Measurements from ENCODE around the gene MS4A6A. TPM values are rescaled to one million over a fixed set of nuclear protein-coding genes. Genes with fewer than 3 reads are reported as not detected.
"Not testable (repeated sequence)": the region's sequence is repeated elsewhere in the genome, so short reads cannot be mapped to it uniquely, and the experiment has no call there.

Gene MS4A6A
- polyA plus RNA-seq, result 10 to 100 TPM in 2 of 3 donors, 1 to 10 TPM in 1; 4.6 to 54.4 (median 34.2) TPM

- no peak for DNase-seq
- H3K4me3 Mint-ChIP-seq, result no peak within 1 kb of the TSS
- no peaks in the 10 kb centered on the region for H3K36me3 Mint-ChIP-seq
- H3K27ac Mint-ChIP-seq, result no peak within 1 kb of the TSS
- peaks cover 0 to 8% (median 3%) of the 10 kb centered on the region in 3 donors for H3K27me3 Mint-ChIP-seq (ENCODE audit: low read depth in 3 of 3)
- no peaks in the 10 kb centered on the region for H3K4me1 Mint-ChIP-seq
- peaks cover 0 to 2% (median 0%) of the 10 kb centered on the region in 6 donors for H3K9me3 Mint-ChIP-seq
Measured at GRCh38 chr11:60182541-60183330, at the start of gene MS4A6A. Gene MS4A6A (minus strand): TSS chr11:60183083. CDS start chr11:60181727, 1,356 bp downstream.

GRCh38 chr11:60230681-60231080, 47.8 kb upstream of the MS4A6A start:
- no peak overlapping the region for H3K27ac Mint-ChIP-seq
- H3K4me3 Mint-ChIP-seq, result no peak overlapping the region
- no peaks in the 10 kb centered on the region for H3K4me1 Mint-ChIP-seq
- DNase-seq, result no peak
- H3K36me3 Mint-ChIP-seq, result no peaks in the 10 kb centered on the region
- no peaks in the 10 kb centered on the region for H3K9me3 Mint-ChIP-seq
- peaks cover 0 to 3% (median 3%) of the 10 kb centered on the region in 3 donors for H3K27me3 Mint-ChIP-seq (ENCODE audit: low read depth in 3 of 3)

- H3K27ac Mint-ChIP-seq, result no peak overlapping the region
- H3K4me3 Mint-ChIP-seq, result no peak overlapping the region
- H3K4me1 Mint-ChIP-seq, result no peaks in the 10 kb centered on the region
- no peaks in the 10 kb centered on the region for H3K9me3 Mint-ChIP-seq
- peaks cover 2 to 6% (median 2%) of the 10 kb centered on the region in 3 donors for H3K27me3 Mint-ChIP-seq (ENCODE audit: low read depth in 3 of 3)
- no peak for DNase-seq
- no peaks in the 10 kb centered on the region for H3K36me3 Mint-ChIP-seq
Measured at GRCh38 chr11:60222141-60222540, 39.3 kb upstream of the MS4A6A start.

- no peak for DNase-seq
- no peaks in the 10 kb centered on the region for H3K9me3 Mint-ChIP-seq
- H3K4me3 Mint-ChIP-seq, result no peak overlapping the region
- H3K4me1 Mint-ChIP-seq, result no peaks in the 10 kb centered on the region
- H3K27ac Mint-ChIP-seq, result no peak overlapping the region
- H3K36me3 Mint-ChIP-seq, result no peaks in the 10 kb centered on the region
- H3K27me3 Mint-ChIP-seq (ENCODE audit: low read depth in 3 of 3), result peaks cover 2 to 6% (median 2%) of the 10 kb centered on the region in 3 donors
Measured at GRCh38 chr11:60221692-60222091, 38.8 kb upstream of the MS4A6A start.

- H3K9me3 Mint-ChIP-seq, result no peaks in the 10 kb centered on the region
- H3K4me1 Mint-ChIP-seq, result no peaks in the 10 kb centered on the region
- no peak overlapping the region for H3K27ac Mint-ChIP-seq
Measured at GRCh38 chr11:60221181-60221580, 38.3 kb upstream of the MS4A6A start.

GRCh38 chr11:60214386-60214785, 31.5 kb upstream of the MS4A6A start:
- H3K9me3 Mint-ChIP-seq, result peaks cover 0 to 6% (median 0%) of the 10 kb centered on the region in 6 donors
- H3K27me3 Mint-ChIP-seq (ENCODE audit: low read depth in 3 of 3), result peaks cover 2 to 11% (median 5%) of the 10 kb centered on the region in 3 donors
- no peak overlapping the region for H3K27ac Mint-ChIP-seq
- no peak overlapping the region for H3K4me3 Mint-ChIP-seq
- no peak for DNase-seq
- no peaks in the 10 kb centered on the region for H3K4me1 Mint-ChIP-seq
- no peaks in the 10 kb centered on the region for H3K36me3 Mint-ChIP-seq

More at GRCh38 chr11:60221181-60221580, 38.3 kb upstream of the MS4A6A start:
- DNase-seq, result no peak
- peaks cover 2 to 6% (median 2%) of the 10 kb centered on the region in 3 donors for H3K27me3 Mint-ChIP-seq (ENCODE audit: low read depth in 3 of 3)
- no peak overlapping the region for H3K4me3 Mint-ChIP-seq
- no peaks in the 10 kb centered on the region for H3K36me3 Mint-ChIP-seq

- Mint-ChIP-seq H3K36me3 (no peaks in the 10 kb centered on the region), H3K9me3 (peaks cover 0 to 9% (median 0%) of the 10 kb centered on the region in 6 donors), H3K4me1 (no peaks in the 10 kb centered on the region), H3K27me3 (ENCODE audit: low read depth in 3 of 3) (peaks cover 3 to 12% (median 4%) of the 10 kb centered on the region in 3 donors), H3K27ac (no peak overlapping the region), H3K4me3 (no peak overlapping the region)
- no peak for DNase-seq
Measured at GRCh38 chr11:60211206-60211605, 28.3 kb upstream of the MS4A6A start.

- Mint-ChIP-seq H3K9me3 (peaks cover 0 to 9% (median 0%) of the 10 kb centered on the region in 6 donors), H3K4me1 (no peaks in the 10 kb centered on the region), H3K36me3 (no peaks in the 10 kb centered on the region), H3K27ac (no peak overlapping the region), H3K27me3 (ENCODE audit: low read depth in 3 of 3) (peaks cover 3 to 12% (median 5%) of the 10 kb centered on the region in 3 donors), H3K4me3 (no peak overlapping the region)
- DNase-seq, result no peak
Measured at GRCh38 chr11:60209977-60210376, 27.1 kb upstream of the MS4A6A start.

- peaks cover 3 to 7% (median 5%) of the 10 kb centered on the region in 3 donors for H3K27me3 Mint-ChIP-seq (ENCODE audit: low read depth in 3 of 3)
- H3K36me3 Mint-ChIP-seq, result no peaks in the 10 kb centered on the region
Measured at GRCh38 chr11:60208951-60209350, 26.1 kb upstream of the MS4A6A start.

GRCh38 chr11:60208146-60208895, 25.4 kb upstream of the MS4A6A start:
- H3K9me3 Mint-ChIP-seq, result peaks cover 0 to 3% (median 0%) of the 10 kb centered on the region in 6 donors

More at GRCh38 chr11:60208951-60209350, 26.1 kb upstream of the MS4A6A start:
- Mint-ChIP-seq H3K4me1 (no peaks in the 10 kb centered on the region), H3K27ac (no peak overlapping the region), H3K4me3 (no peak overlapping the region), H3K9me3 (peaks cover 0 to 4% (median 0%) of the 10 kb centered on the region in 6 donors)
- DNase-seq, result no peak

GRCh38 chr11:60206616-60207015, 23.7 kb upstream of the MS4A6A start:
- Mint-ChIP-seq H3K4me3 (no peak overlapping the region), H3K9me3 (peaks cover 0 to 3% (median 0%) of the 10 kb centered on the region in 6 donors), H3K27me3 (ENCODE audit: low read depth in 3 of 3) (peaks cover 3 to 5% (median 5%) of the 10 kb centered on the region in 3 donors), H3K36me3 (no peaks in the 10 kb centered on the region), H3K4me1 (no peaks in the 10 kb centered on the region), H3K27ac (no peak overlapping the region)
- no peak for DNase-seq

More at GRCh38 chr11:60208146-60208895, 25.4 kb upstream of the MS4A6A start:
- DNase-seq, result no peak
- no peaks in the 10 kb centered on the region for H3K36me3 Mint-ChIP-seq
- H3K27ac Mint-ChIP-seq, result no peak overlapping the region
- peaks cover 5 to 7% (median 5%) of the 10 kb centered on the region in 3 donors for H3K27me3 Mint-ChIP-seq (ENCODE audit: low read depth in 3 of 3)
- no peaks in the 10 kb centered on the region for H3K4me1 Mint-ChIP-seq
- no peak overlapping the region for H3K4me3 Mint-ChIP-seq

- DNase-seq, result no peak
- H3K9me3 Mint-ChIP-seq, result peaks cover 0 to 3% (median 0%) of the 10 kb centered on the region in 6 donors
- no peaks in the 10 kb centered on the region for H3K4me1 Mint-ChIP-seq
- peaks cover 2 to 5% (median 3%) of the 10 kb centered on the region in 3 donors for H3K27me3 Mint-ChIP-seq (ENCODE audit: low read depth in 3 of 3)
- H3K27ac Mint-ChIP-seq, result no peak overlapping the region
- no peaks in the 10 kb centered on the region for H3K36me3 Mint-ChIP-seq
- no peak overlapping the region for H3K4me3 Mint-ChIP-seq
Measured at GRCh38 chr11:60204922-60205321, 22.0 kb upstream of the MS4A6A start.

GRCh38 chr11:60201334-60201733, 18.5 kb upstream of the MS4A6A start:
- DNase-seq, H3K4me3 Mint-ChIP-seq: not testable (repeated sequence)

GRCh38 chr11:60197442-60197841, 14.6 kb upstream of the MS4A6A start:
- no peaks in the 10 kb centered on the region for H3K36me3 Mint-ChIP-seq
- H3K4me3 Mint-ChIP-seq, result no peak overlapping the region
- no peak for DNase-seq
- H3K27ac Mint-ChIP-seq, result no peak overlapping the region
- peaks cover 2 to 9% (median 3%) of the 10 kb centered on the region in 3 donors for H3K27me3 Mint-ChIP-seq (ENCODE audit: low read depth in 3 of 3)
- H3K4me1 Mint-ChIP-seq, result no peaks in the 10 kb centered on the region
- H3K9me3 Mint-ChIP-seq, result peaks cover 2 to 10% (median 5%) of the 10 kb centered on the region in 6 donors

More at GRCh38 chr11:60201334-60201733, 18.5 kb upstream of the MS4A6A start:
- H3K9me3 Mint-ChIP-seq; H3K4me1 Mint-ChIP-seq; H3K27ac Mint-ChIP-seq; H3K36me3 Mint-ChIP-seq; H3K27me3 Mint-ChIP-seq (ENCODE audit: low read depth in 3 of 3): not testable (repeated sequence)

All from immature natural killer cell (primary cell).